A549 (cell line): ENCODE measurements around the gene SLC35D3.

Experiments used
- CTCF ChIP-seq: fragments of >200 bp; sonication (Bioruptor Twin); formaldehyde crosslinking; IDR thresholded peaks from 3 replicates; pipeline ENCODE4 v1.5.1; 2016
- EP300 ChIP-seq, 2 experiments: fragments of >200 bp; sonication (Bioruptor Twin); formaldehyde crosslinking; IDR thresholded peaks; 2 replicates in 1 of 2; 3 replicates in 1 of 2; pipeline ENCODE4 v1.6.1; 2016 to 2017
- KDM1A ChIP-seq: fragments of 200-600 bp; sonication (generic); IDR thresholded peaks from 2 replicates; pipeline ENCODE4 v1.6.1; 2016; ENCODE audit warnings: low read depth, mild to moderate bottlenecking
- MYC ChIP-seq: IDR thresholded peaks from 2 replicates; pipeline ENCODE4 v1.6.1; 2012; ENCODE audit warnings: mild to moderate bottlenecking, inconsistent platforms, low read length, improper control_type of control experiment, borderline replicate concordance
- NPAS2 ChIP-seq: fragments of 250-450 bp; sonication (Bioruptor Pico); IDR thresholded peaks from 2 replicates; pipeline ENCODE4 v1.8.0; 2022; ENCODE audit warnings: mild to moderate bottlenecking, moderate library complexity, borderline replicate concordance
- PBX3 ChIP-seq: IDR thresholded peaks from 2 replicates; pipeline ENCODE4 v1.6.1; 2012
- POLR2A ChIP-seq: IDR thresholded peaks from 2 replicates; pipeline ENCODE4 v1.6.1; 2012; ENCODE audit warnings: mild to moderate bottlenecking, low read length
- POLR2AphosphoS2 ChIP-seq: conservative IDR thresholded peaks from 2 replicates; pipeline ENCODE4 v1.6.1; 2012; ENCODE audit warnings: low read length, improper control_type of control experiment, inconsistent platforms
- RCOR1 ChIP-seq: fragments of 150-350 bp; IDR thresholded peaks from 2 replicates; pipeline ENCODE4 v1.6.1; 2014; ENCODE audit warnings: antibody characterized with exemption, low read length, low read depth
- TP53 ChIP-seq: fragments of 250-450 bp; sonication (Bioruptor Pico); IDR thresholded peaks from 2 replicates; pipeline ENCODE4 v1.5.0; 2021; ENCODE audit warnings: mild to moderate bottlenecking, moderate library complexity

GRCh38 chr6:136960781-136961180, 38.7 kb downstream of the SLC35D3 start:
- no peak for TF ChIP-seq POLR2A
- no peak for TF ChIP-seq CTCF
- no peak for TF ChIP-seq MYC
- no peak for TF ChIP-seq NPAS2
- no peak for TF ChIP-seq PBX3
- TF ChIP-seq RCOR1, result no peak
- TF ChIP-seq TP53 (CRISPR knock-in tag), result no peak
- TF ChIP-seq EP300 (IDR thresholded peaks at IDR 0.05), result no peak
- TF ChIP-seq KDM1A, result no peak
- no peak for TF ChIP-seq POLR2AphosphoS2
